Myometrial cell (primary cell): ENCODE data around the gene RAD17. TPM values are rescaled to one million over a fixed set of nuclear protein-coding genes. Genes with fewer than 3 reads are reported as not detected.

Source experiments
- total RNA-seq: library from RNA; depleted of rRNA; stranded (reverse); fragments of >200 nt; gene quantifications from 2 replicates; pipeline ENCODE4 v1.2.3, GENCODE V29; 2015

Gene RAD17, protein sequence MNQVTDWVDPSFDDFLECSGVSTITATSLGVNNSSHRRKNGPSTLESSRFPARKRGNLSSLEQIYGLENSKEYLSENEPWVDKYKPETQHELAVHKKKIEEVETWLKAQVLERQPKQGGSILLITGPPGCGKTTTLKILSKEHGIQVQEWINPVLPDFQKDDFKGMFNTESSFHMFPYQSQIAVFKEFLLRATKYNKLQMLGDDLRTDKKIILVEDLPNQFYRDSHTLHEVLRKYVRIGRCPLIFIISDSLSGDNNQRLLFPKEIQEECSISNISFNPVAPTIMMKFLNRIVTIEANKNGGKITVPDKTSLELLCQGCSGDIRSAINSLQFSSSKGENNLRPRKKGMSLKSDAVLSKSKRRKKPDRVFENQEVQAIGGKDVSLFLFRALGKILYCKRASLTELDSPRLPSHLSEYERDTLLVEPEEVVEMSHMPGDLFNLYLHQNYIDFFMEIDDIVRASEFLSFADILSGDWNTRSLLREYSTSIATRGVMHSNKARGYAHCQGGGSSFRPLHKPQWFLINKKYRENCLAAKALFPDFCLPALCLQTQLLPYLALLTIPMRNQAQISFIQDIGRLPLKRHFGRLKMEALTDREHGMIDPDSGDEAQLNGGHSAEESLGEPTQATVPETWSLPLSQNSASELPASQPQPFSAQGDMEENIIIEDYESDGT
- total RNA-seq: 12.7 and 20.0 TPM in 2 replicates

DNA sequence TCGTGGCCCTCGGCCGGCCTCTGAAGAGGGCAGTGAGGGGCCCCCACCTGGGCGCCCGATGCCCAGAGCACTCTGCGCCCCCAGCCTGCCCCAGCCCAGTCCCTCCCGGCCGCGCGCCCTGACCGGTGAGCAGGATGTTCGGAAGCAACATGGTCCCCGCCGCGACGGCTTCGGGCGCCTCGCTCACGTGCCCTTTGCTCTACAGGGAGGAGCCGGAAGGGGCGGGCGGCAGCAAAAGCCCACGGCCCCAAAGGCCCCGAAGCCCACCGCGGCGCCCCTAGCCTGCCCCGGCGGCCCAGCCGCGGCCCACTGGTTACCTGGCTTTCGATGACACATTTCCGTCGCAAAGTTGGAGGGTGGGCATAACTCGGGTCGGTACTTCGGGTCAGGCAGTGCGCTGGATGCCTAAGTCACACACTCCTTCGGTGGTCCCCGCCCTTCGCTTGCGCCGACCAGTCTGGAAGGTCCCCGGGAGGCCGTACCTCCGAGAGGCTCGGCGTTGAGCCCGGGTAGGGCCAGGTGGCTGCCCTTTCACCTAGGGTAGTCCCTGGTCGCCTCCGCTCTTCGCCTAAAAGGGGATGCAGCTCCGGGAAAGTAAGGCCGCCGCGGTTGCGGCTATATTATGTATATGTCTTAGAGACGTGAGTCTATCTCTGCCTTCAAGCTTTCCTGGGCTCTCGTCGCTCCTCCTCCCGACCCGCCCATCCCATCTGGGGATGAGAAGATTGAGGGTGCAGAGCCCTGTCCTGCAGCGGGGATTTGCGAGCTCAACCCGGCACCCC is at the start of gene RAD17, which contains the start of the genes AK6 and TAF9:
RAD17 (plus strand) TSS at position 479 of the 782 bp plus-strand sequence. CDS start 2,391 bp downstream, outside the sequence.
AK6 (minus strand) TSS at position 181 of the 782 bp plus-strand sequence; CDS start at position 151, 30 bp downstream.
TAF9 (minus strand) TSS at position 181 of the 782 bp plus-strand sequence. CDS start 3,783 bp downstream, outside the sequence.

GRCh38 chr5:69414885-69415583 is 45.4 kb downstream of the RAD17 start, which contains the start of gene MARVELD2:
Gene MARVELD2 (plus strand): TSS chr5:69415116. CDS start chr5:69419386, 4,270 bp downstream.

Other genes with a start within 250 kb of the RAD17 start
- 241 and 262 TPM in 2 replicates for gene CCNB1, start 202.7 kb upstream of the RAD17 start, total RNA-seq
- gene CENPH, start 180.2 kb upstream of the RAD17 start, total RNA-seq: 28.4 and 33.4 TPM in 2 replicates
- 60.3 and 62.9 TPM in 2 replicates for gene CDK7, start 134.9 kb upstream of the RAD17 start, total RNA-seq
- 2.9 and 5.8 TPM in 2 replicates for gene CCDC125, start 37.0 kb upstream of the RAD17 start, total RNA-seq
- gene AK6, start 298 bp upstream of the RAD17 start, total RNA-seq: 17.0 and 31.4 TPM in 2 replicates
- gene TAF9, start 298 bp upstream of the RAD17 start, total RNA-seq: 93.1 and 97.7 TPM in 2 replicates
- 0.58 and 0.71 TPM in 2 replicates for gene MARVELD2, start 45.3 kb downstream of the RAD17 start, total RNA-seq
- gene OCLN, start 123.0 kb downstream of the RAD17 start, total RNA-seq: 0.58 and 1.2 TPM in 2 replicates
- 19.6 and 25.2 TPM in 2 replicates for gene GTF2H2C, start 190.4 kb downstream of the RAD17 start, total RNA-seq